NCI-H510A treated with DMSO at 0.1 percent for 48 hours (cell line): Measurements from ENCODE around the gene FAM98B.

Experiments used
- DNase-seq: peaks from one replicate; lab custom pipeline; 2025; lab: John Stamatoyannopoulos, UW

The FAM98B gene

GRCh38 chr15:38508647-38509046, 54.7 kb downstream of the FAM98B start:
- no peak for DNase-seq

- no peak for DNase-seq
These were observed 55.2 kb downstream of the FAM98B start for GRCh38 chr15:38509152-38509551.

GRCh38 chr15:38512901-38513300, 59.0 kb downstream of the FAM98B start:
- DNase-seq, result no peak

GRCh38 chr15:38514601-38515000, 60.7 kb downstream of the FAM98B start:
- DNase-seq, result no peak

- no peak for DNase-seq
These were observed 62.7 kb downstream of the FAM98B start for GRCh38 chr15:38516626-38517025.

- no peak for DNase-seq
These were observed 63.5 kb downstream of the FAM98B start for GRCh38 chr15:38517312-38517975.

GRCh38 chr15:38518084-38518483, 64.2 kb downstream of the FAM98B start:
- DNase-seq, result no peak

GRCh38 chr15:38520035-38520434, 66.1 kb downstream of the FAM98B start:
- DNase-seq, result no peak

- no peak for DNase-seq
These were observed 67.4 kb downstream of the FAM98B start for GRCh38 chr15:38521316-38521715.

- no peak for DNase-seq
These were observed 69.0 kb downstream of the FAM98B start for GRCh38 chr15:38522922-38523321.

GRCh38 chr15:38524156-38524555, 70.2 kb downstream of the FAM98B start:
- DNase-seq, result no peak

GRCh38 chr15:38525489-38525888, 71.6 kb downstream of the FAM98B start:
- DNase-seq, result no peak

GRCh38 chr15:38526158-38526557, 72.2 kb downstream of the FAM98B start:
- DNase-seq, result no peak

GRCh38 chr15:38528294-38528693, 74.4 kb downstream of the FAM98B start:
- DNase-seq, result no peak

- no peak for DNase-seq
These were observed 76.2 kb downstream of the FAM98B start for GRCh38 chr15:38530113-38530512.

- no peak for DNase-seq
These were observed 77.6 kb downstream of the FAM98B start for GRCh38 chr15:38531509-38531908.

GRCh38 chr15:38532728-38533127, 78.8 kb downstream of the FAM98B start:
- no peak for DNase-seq

GRCh38 chr15:38533416-38533915, 79.5 kb downstream of the FAM98B start:
- no peak for DNase-seq

GRCh38 chr15:38533926-38534325, 80.0 kb downstream of the FAM98B start:
- DNase-seq, result no peak

- no peak for DNase-seq
These were observed 80.8 kb downstream of the FAM98B start for GRCh38 chr15:38534691-38535090.

- no peak for DNase-seq
These were observed 81.7 kb downstream of the FAM98B start for GRCh38 chr15:38535491-38536200.

GRCh38 chr15:38536201-38536676, 82.3 kb downstream of the FAM98B start:
- no peak for DNase-seq
